ENCODE results near the gene PRSS27. TPM values are rescaled to one million over a fixed set of nuclear protein-coding genes. Genes with fewer than 3 reads are reported as not detected.
A peak's percentile ranks its signal among the peaks of the same experiment; 100 is the strongest.
"Not testable (repeated sequence)": the region's sequence is repeated elsewhere in the genome, so short reads cannot be mapped to it uniquely, and the experiment has no call there.

PRSS27 gene
- total and polyA plus RNA-seq, 2 donors (not counting 1 experiment from before 2014, with no cell fraction given), result 0.24 to 1.2 TPM

GRCh38 chr16:2689968-2690801 is 29.8 kb downstream of the PRSS27 start:
- H3K4me1 ChIP-seq (ENCODE audit: control insufficient read depth, extremely low read depth, insufficient read depth, low read length), result peaks cover 12% of the 10 kb centered on the region
- DNase-seq (ENCODE audit: low read depth in 2 of 2), result peak in 1 of 2 donors; percentile 55
- H3K9ac ChIP-seq (ENCODE audit: insufficient read depth, low read length), result no peak overlapping the region
- H3K36me3 ChIP-seq (ENCODE audit: control insufficient read depth, insufficient read depth, low read length), result peaks cover 4% of the 10 kb centered on the region
- no peak overlapping the region for H2AFZ ChIP-seq (ENCODE audit: low read length)
- no peaks in the 10 kb centered on the region for H4K20me1 ChIP-seq (ENCODE audit: control insufficient read depth, extremely low read depth, insufficient read depth, low read length)
- TF ChIP-seq EZH2 (IDR thresholded peaks at IDR 0.05; ENCODE audit: low read length, missing control alignments) (no peak), CTCF (conservative IDR thresholded peaks at IDR 0.05 in 1 of 2, IDR thresholded peaks at IDR 0.05 in 1 of 2; ENCODE audit: low read depth in 1 of 2, low read length in 2 of 2) (no peak)
- no peak overlapping the region for H3K4me3 ChIP-seq (replicated peaks in 1 of 4; ENCODE audit: control extremely low read depth in 1 of 4, insufficient read depth in 1 of 4, low read depth in 3 of 4, low read length in 4 of 4)
- no peaks in the 10 kb centered on the region for H3K9me3 ChIP-seq (ENCODE audit: control insufficient read depth, insufficient read depth, low read depth, low read length)
- H3K27me3 ChIP-seq (ENCODE audit: control insufficient read depth, insufficient read depth, low read length), result no peaks in the 10 kb centered on the region
- H3K4me2 ChIP-seq (ENCODE audit: extremely low read depth, insufficient read depth, low read length), result no peak overlapping the region
- no peak overlapping the region for H3K27ac ChIP-seq (ENCODE audit: insufficient read depth, low read length)
- peaks cover 44% of the 10 kb centered on the region for H3K79me2 ChIP-seq (ENCODE audit: control insufficient read depth, insufficient read depth, low read length)

- not testable (repeated sequence) for H3K27me3 ChIP-seq (ENCODE audit: control insufficient read depth, insufficient read depth, low read length); H3K4me2 ChIP-seq (ENCODE audit: extremely low read depth, insufficient read depth, low read length); H4K20me1 ChIP-seq (ENCODE audit: control insufficient read depth, extremely low read depth, insufficient read depth, low read length); H2AFZ ChIP-seq (ENCODE audit: low read length); DNase-seq (ENCODE audit: low read depth in 2 of 2); H3K27ac ChIP-seq (ENCODE audit: insufficient read depth, low read length); H3K9me3 ChIP-seq (ENCODE audit: control insufficient read depth, insufficient read depth, low read depth, low read length); H3K4me3 ChIP-seq (replicated peaks in 1 of 4; ENCODE audit: control extremely low read depth in 1 of 4, insufficient read depth in 1 of 4, low read depth in 3 of 4, low read length in 4 of 4); H3K36me3 ChIP-seq (ENCODE audit: control insufficient read depth, insufficient read depth, low read length); H3K9ac ChIP-seq (ENCODE audit: insufficient read depth, low read length)
- Histone ChIP-seq H3K79me2 (ENCODE audit: control insufficient read depth, insufficient read depth, low read length) (peaks cover 49% of the 10 kb centered on the region), H3K4me1 (ENCODE audit: control insufficient read depth, extremely low read depth, insufficient read depth, low read length) (peaks cover 12% of the 10 kb centered on the region)
These were observed 30.6 kb downstream of the PRSS27 start for GRCh38 chr16:2689422-2689821.

- no peak overlapping the region for H3K4me2 ChIP-seq (ENCODE audit: extremely low read depth, insufficient read depth, low read length)
- H4K20me1 ChIP-seq (ENCODE audit: control insufficient read depth, extremely low read depth, insufficient read depth, low read length), result no peaks in the 10 kb centered on the region
- DNase-seq (ENCODE audit: low read depth in 2 of 2), result no peak
- peaks cover 4% of the 10 kb centered on the region for H3K36me3 ChIP-seq (ENCODE audit: control insufficient read depth, insufficient read depth, low read length)
- H3K79me2 ChIP-seq (ENCODE audit: control insufficient read depth, insufficient read depth, low read length), result peaks cover 49% of the 10 kb centered on the region
- H3K9ac ChIP-seq (ENCODE audit: insufficient read depth, low read length), result no peak overlapping the region
- no peaks in the 10 kb centered on the region for H3K9me3 ChIP-seq (ENCODE audit: control insufficient read depth, insufficient read depth, low read depth, low read length)
- H3K27ac ChIP-seq (ENCODE audit: insufficient read depth, low read length), result no peak overlapping the region
- no peak overlapping the region for H3K4me3 ChIP-seq (replicated peaks in 1 of 4; ENCODE audit: control extremely low read depth in 1 of 4, insufficient read depth in 1 of 4, low read depth in 3 of 4, low read length in 4 of 4)
- H2AFZ ChIP-seq (ENCODE audit: low read length), result no peak overlapping the region
- H3K4me1 ChIP-seq (ENCODE audit: control insufficient read depth, extremely low read depth, insufficient read depth, low read length), result peaks cover 10% of the 10 kb centered on the region
- H3K27me3 ChIP-seq (ENCODE audit: control insufficient read depth, insufficient read depth, low read length), result no peaks in the 10 kb centered on the region
- TF ChIP-seq EZH2 (IDR thresholded peaks at IDR 0.05; ENCODE audit: low read length, missing control alignments) (no peak), CTCF (conservative IDR thresholded peaks at IDR 0.05 in 1 of 2, IDR thresholded peaks at IDR 0.05 in 1 of 2; ENCODE audit: low read depth in 1 of 2, low read length in 2 of 2) (no peak)
These were observed 32.3 kb downstream of the PRSS27 start for GRCh38 chr16:2687531-2688308.
